ENCODE data around the gene DNAJB4.
"Not testable (repeated sequence)": the region's sequence is repeated elsewhere in the genome, so short reads cannot be mapped to it uniquely, and the experiment has no call there.

DNAJB4 gene

GRCh38 chr1:78051005-78051404 lies 46.3 kb downstream of the DNAJB4 start:
- peaks cover 10% of the 10 kb centered on the region; the same call in 1 of the 2 replicates for H3K4me1 ChIP-seq (ENCODE audit: insufficient read depth, low read length)
- WGBS, result no CpG with 5 or more reads among the region's 2 CpGs

GRCh38 chr1:78052685-78053405 lies 48.1 kb downstream of the DNAJB4 start:
- 80% methylated on average over 2 of the region's 2 CpGs for WGBS
- no peak overlapping the region for H3K4me3 ChIP-seq (ENCODE audit: low read length)
- H3K9me3 ChIP-seq (ENCODE audit: insufficient read depth, low read depth, low read length), result no peaks in the 10 kb centered on the region
- no peak overlapping the region for H3K27ac ChIP-seq (ENCODE audit: low read depth, low read length)
- no peak overlapping the region for H3K9ac ChIP-seq (ENCODE audit: low read depth, low read length)
- peaks cover 3% of the 10 kb centered on the region; the same call in 1 of the 2 replicates for H3K4me1 ChIP-seq (ENCODE audit: insufficient read depth, low read length)
- no peaks in the 10 kb centered on the region for H3K36me3 ChIP-seq (ENCODE audit: insufficient read depth, low read length)
- H3K27me3 ChIP-seq (ENCODE audit: insufficient read depth, low read length), result peaks cover 5% of the 10 kb centered on the region

More at GRCh38 chr1:78051005-78051404, 46.3 kb downstream of the DNAJB4 start:
- Histone ChIP-seq H3K4me3 (ENCODE audit: low read length) (no peak overlapping the region), H3K27me3 (ENCODE audit: insufficient read depth, low read length) (peaks cover 24% of the 10 kb centered on the region), H3K36me3 (ENCODE audit: insufficient read depth, low read length) (no peaks in the 10 kb centered on the region), H3K9me3 (ENCODE audit: insufficient read depth, low read depth, low read length) (no peaks in the 10 kb centered on the region), H3K9ac (ENCODE audit: low read depth, low read length) (no peak overlapping the region), H3K27ac (ENCODE audit: low read depth, low read length) (no peak overlapping the region)

GRCh38 chr1:78053498-78053897 lies 48.8 kb downstream of the DNAJB4 start:
- H3K4me1 ChIP-seq (ENCODE audit: insufficient read depth, low read length), result peaks cover 3% of the 10 kb centered on the region; the same call in 1 of the 2 replicates
- H3K9ac ChIP-seq (ENCODE audit: low read depth, low read length), result no peak overlapping the region
- no peaks in the 10 kb centered on the region for H3K9me3 ChIP-seq (ENCODE audit: insufficient read depth, low read depth, low read length)
- H3K4me3 ChIP-seq (ENCODE audit: low read length), result no peak overlapping the region
- no peaks in the 10 kb centered on the region for H3K27me3 ChIP-seq (ENCODE audit: insufficient read depth, low read length)
- 90% methylated on average over 2 of the region's 2 CpGs for WGBS
- no peak overlapping the region for H3K27ac ChIP-seq (ENCODE audit: low read depth, low read length)
- no peaks in the 10 kb centered on the region for H3K36me3 ChIP-seq (ENCODE audit: insufficient read depth, low read length)

GRCh38 chr1:78054559-78054958 lies 49.8 kb downstream of the DNAJB4 start:
- Histone ChIP-seq H3K9ac (ENCODE audit: low read depth, low read length) (no peak overlapping the region), H3K4me3 (ENCODE audit: low read length) (no peak overlapping the region), H3K27me3 (ENCODE audit: insufficient read depth, low read length) (no peaks in the 10 kb centered on the region), H3K9me3 (ENCODE audit: insufficient read depth, low read depth, low read length) (no peaks in the 10 kb centered on the region), H3K27ac (ENCODE audit: low read depth, low read length) (no peak overlapping the region), H3K36me3 (ENCODE audit: insufficient read depth, low read length) (no peaks in the 10 kb centered on the region), H3K4me1 (ENCODE audit: insufficient read depth, low read length) (no peaks in the 10 kb centered on the region)

GRCh38 chr1:78054972-78055371 lies 50.2 kb downstream of the DNAJB4 start:
- Histone ChIP-seq H3K9me3 (ENCODE audit: insufficient read depth, low read depth, low read length) (no peaks in the 10 kb centered on the region), H3K9ac (ENCODE audit: low read depth, low read length) (no peak overlapping the region), H3K27me3 (ENCODE audit: insufficient read depth, low read length) (no peaks in the 10 kb centered on the region), H3K27ac (ENCODE audit: low read depth, low read length) (no peak overlapping the region), H3K36me3 (ENCODE audit: insufficient read depth, low read length) (no peaks in the 10 kb centered on the region), H3K4me1 (ENCODE audit: insufficient read depth, low read length) (no peaks in the 10 kb centered on the region), H3K4me3 (ENCODE audit: low read length) (no peak overlapping the region)
- 91% methylated on average over 1 of the region's 2 CpGs for WGBS

- Histone ChIP-seq H3K27me3 (ENCODE audit: insufficient read depth, low read length) (no peaks in the 10 kb centered on the region), H3K36me3 (ENCODE audit: insufficient read depth, low read length) (no peaks in the 10 kb centered on the region), H3K9me3 (ENCODE audit: insufficient read depth, low read depth, low read length) (no peaks in the 10 kb centered on the region), H3K9ac (ENCODE audit: low read depth, low read length) (no peak overlapping the region), H3K4me3 (ENCODE audit: low read length) (no peak overlapping the region), H3K27ac (ENCODE audit: low read depth, low read length) (no peak overlapping the region), H3K4me1 (ENCODE audit: insufficient read depth, low read length) (no peaks in the 10 kb centered on the region)
- 89% methylated on average over 3 of the region's 3 CpGs for WGBS
These were observed 50.9 kb downstream of the DNAJB4 start for GRCh38 chr1:78055565-78056132.

GRCh38 chr1:78058670-78059069 lies 53.9 kb downstream of the DNAJB4 start:
- H3K4me1 ChIP-seq (ENCODE audit: insufficient read depth, low read length), result no peaks in the 10 kb centered on the region
- WGBS, result 95% methylated on average over 4 of the region's 4 CpGs
- H3K36me3 ChIP-seq (ENCODE audit: insufficient read depth, low read length), result no peaks in the 10 kb centered on the region
- H3K4me3 ChIP-seq (ENCODE audit: low read length), result no peak overlapping the region
- no peaks in the 10 kb centered on the region for H3K27me3 ChIP-seq (ENCODE audit: insufficient read depth, low read length)
- no peaks in the 10 kb centered on the region for H3K9me3 ChIP-seq (ENCODE audit: insufficient read depth, low read depth, low read length)
- no peak overlapping the region for H3K9ac ChIP-seq (ENCODE audit: low read depth, low read length)
- H3K27ac ChIP-seq (ENCODE audit: low read depth, low read length), result no peak overlapping the region

- Histone ChIP-seq H3K27me3 (ENCODE audit: insufficient read depth, low read length) (no peaks in the 10 kb centered on the region), H3K9ac (ENCODE audit: low read depth, low read length) (no peak overlapping the region), H3K4me1 (ENCODE audit: insufficient read depth, low read length) (no peaks in the 10 kb centered on the region), H3K9me3 (ENCODE audit: insufficient read depth, low read depth, low read length) (no peaks in the 10 kb centered on the region), H3K4me3 (ENCODE audit: low read length) (no peak overlapping the region), H3K27ac (ENCODE audit: low read depth, low read length) (no peak overlapping the region), H3K36me3 (ENCODE audit: insufficient read depth, low read length) (no peaks in the 10 kb centered on the region)
- 94% methylated on average over 4 of the region's 4 CpGs for WGBS
These were observed 56.3 kb downstream of the DNAJB4 start for GRCh38 chr1:78060857-78061563.

- no peak overlapping the region for H3K9ac ChIP-seq (ENCODE audit: low read depth, low read length)
- H3K9me3 ChIP-seq (ENCODE audit: insufficient read depth, low read depth, low read length), result no peaks in the 10 kb centered on the region
- H3K27ac ChIP-seq (ENCODE audit: low read depth, low read length), result no peak overlapping the region
- no peak overlapping the region for H3K4me3 ChIP-seq (ENCODE audit: low read length)
- no peaks in the 10 kb centered on the region for H3K36me3 ChIP-seq (ENCODE audit: insufficient read depth, low read length)
- WGBS, result 90% methylated on average over 1 of the region's 2 CpGs
- no peaks in the 10 kb centered on the region for H3K4me1 ChIP-seq (ENCODE audit: insufficient read depth, low read length)
- no peaks in the 10 kb centered on the region for H3K27me3 ChIP-seq (ENCODE audit: insufficient read depth, low read length)
These were observed 57.2 kb downstream of the DNAJB4 start for GRCh38 chr1:78061825-78062523.

GRCh38 chr1:78064886-78065285 lies 60.1 kb downstream of the DNAJB4 start:
- H3K9me3 ChIP-seq (ENCODE audit: insufficient read depth, low read depth, low read length); H3K9ac ChIP-seq (ENCODE audit: low read depth, low read length); H3K4me3 ChIP-seq (ENCODE audit: low read length); H3K36me3 ChIP-seq (ENCODE audit: insufficient read depth, low read length); H3K27ac ChIP-seq (ENCODE audit: low read depth, low read length); H3K4me1 ChIP-seq (ENCODE audit: insufficient read depth, low read length); H3K27me3 ChIP-seq (ENCODE audit: insufficient read depth, low read length): not testable (repeated sequence)
- 97% methylated on average over 2 of the region's 2 CpGs for WGBS
